ENCODE measurements around the gene C9orf85.

Gene C9orf85

GRCh38 chr9:71901695-71902597, 9.5 kb upstream of the C9orf85 start:
- intact Hi-C loops (cut with DNase I) = no loop called here
- DNase-seq = no peak

- intact Hi-C loops (cut with DNase I) = no loop called here
- no peak for DNase-seq
Measured at GRCh38 chr9:71904076-71904475, 7.4 kb upstream of the C9orf85 start.

- intact Hi-C loops (cut with DNase I) = no loop called here
Measured at GRCh38 chr9:71908825-71909224, 2.6 kb upstream of the C9orf85 start.

GRCh38 chr9:71909887-71910649, 1.4 kb upstream of the C9orf85 start:
- peak; percentile 17 to 90 (median 76) for DNase-seq
- intact Hi-C loops (cut with DNase I) = loop anchor here (10.0 kb wide), 1 partner anchor 85 kb away; no protein-coding TSS in a partner anchor

More at GRCh38 chr9:71908825-71909224, 2.6 kb upstream of the C9orf85 start:
- DNase-seq = no peak

GRCh38 chr9:71910650-71911060, 784 bp upstream of the C9orf85 start:
- DNase-seq = peak in 2 of 42 donors; percentile 52
- intact Hi-C loops (cut with DNase I) = loop anchor here (10.0 kb wide), 1 partner anchor 86 kb away; no protein-coding TSS in a partner anchor

- intact Hi-C loops (cut with DNase I) = loop anchor here (10.0 kb wide), 1 partner anchor 87 kb away; no protein-coding TSS in a partner anchor
- DNase-seq = no peak
Measured at GRCh38 chr9:71911908-71912335, 483 bp downstream of the C9orf85 start.

GRCh38 chr9:71915495-71915894, 4.1 kb downstream of the C9orf85 start:
- intact Hi-C loops (cut with DNase I) = loop anchor here (10.0 kb wide), 1 partner anchor 91 kb away; no protein-coding TSS in a partner anchor
- DNase-seq = no peak

GRCh38 chr9:71916834-71917534, 5.5 kb downstream of the C9orf85 start:
- intact Hi-C loops (cut with DNase I) = loop anchor here (10.0 kb wide), 1 partner anchor 92 kb away; no protein-coding TSS in a partner anchor
- no peak for DNase-seq

- intact Hi-C loops (cut with DNase I) = loop anchor here (10.0 kb wide), 1 partner anchor 94 kb away; no protein-coding TSS in a partner anchor
- DNase-seq = no peak
Measured at GRCh38 chr9:71918419-71918818, 7.0 kb downstream of the C9orf85 start.

- DNase-seq = no peak
- intact Hi-C loops (cut with DNase I) = no loop called here
Measured at GRCh38 chr9:71920456-71921189, 9.2 kb downstream of the C9orf85 start.

- no peak for DNase-seq
- intact Hi-C loops (cut with DNase I) = no loop called here
Measured at GRCh38 chr9:71921190-71921814, 9.9 kb downstream of the C9orf85 start.

GRCh38 chr9:71924576-71924975, 13.1 kb downstream of the C9orf85 start:
- DNase-seq = no peak
- intact Hi-C loops (cut with DNase I) = no loop called here

GRCh38 chr9:71925834-71926233, 14.4 kb downstream of the C9orf85 start:
- intact Hi-C loops (cut with DNase I) = no loop called here
- no peak for DNase-seq

GRCh38 chr9:71928376-71928775, 16.9 kb downstream of the C9orf85 start:
- DNase-seq = no peak

GRCh38 chr9:71928806-71929205, 17.4 kb downstream of the C9orf85 start:
- DNase-seq = no peak
- intact Hi-C loops (cut with DNase I) = no loop called here

More at GRCh38 chr9:71928376-71928775, 16.9 kb downstream of the C9orf85 start:
- intact Hi-C loops (cut with DNase I) = no loop called here

- intact Hi-C loops (cut with DNase I) = no loop called here
- DNase-seq = no peak
Measured at GRCh38 chr9:71929223-71929622, 17.8 kb downstream of the C9orf85 start.

GRCh38 chr9:71929791-71930440, 18.5 kb downstream of the C9orf85 start:
- intact Hi-C loops (cut with DNase I) = no loop called here
- DNase-seq = no peak
